GM19193 (cell line): ENCODE measurements around the gene UBE2QL1.

ENCODE experiments used
- POLR2A ChIP-seq: IDR thresholded peaks from 4 replicates; pipeline ENCODE4 v1.6.1; 2011; ENCODE audit not compliant: insufficient read depth, insufficient read length; ENCODE audit errors: extremely low read depth

UBE2QL1 gene

DNA sequence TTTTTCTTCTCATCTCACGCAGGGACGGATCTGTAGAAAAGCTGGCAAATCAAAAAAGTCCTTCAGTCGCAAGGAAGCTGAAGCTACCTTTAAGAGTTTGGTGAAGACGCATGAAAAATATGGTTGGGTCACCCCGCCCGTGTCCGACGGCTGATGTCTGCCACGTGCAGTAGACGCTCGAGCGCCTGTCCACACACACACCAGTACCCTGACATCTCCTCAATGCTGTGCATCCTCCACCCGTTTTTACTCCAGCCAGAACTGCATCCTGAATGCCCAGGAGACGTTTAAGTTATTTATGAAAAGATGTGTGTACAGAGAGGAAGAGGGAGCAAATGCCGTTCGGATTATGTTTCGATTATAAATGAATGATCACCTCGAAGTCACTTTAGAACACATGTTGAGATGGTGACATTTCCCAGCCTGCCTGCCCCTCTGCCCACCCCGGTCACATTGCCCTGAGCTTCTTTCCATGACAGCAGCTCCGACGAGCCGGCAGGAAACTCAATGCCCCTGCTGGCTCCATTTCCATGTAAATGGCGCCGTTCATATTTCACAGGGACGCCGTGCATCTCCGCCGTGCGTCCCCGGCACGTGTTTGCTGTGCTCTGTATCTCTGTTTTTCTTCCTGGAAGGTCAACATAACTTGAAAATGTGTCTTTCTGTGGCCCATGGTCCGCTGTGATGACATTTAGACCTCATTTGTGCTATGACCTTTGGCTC lies 42.7 kb downstream of the UBE2QL1 start:
- no peak for TF ChIP-seq POLR2A

GRCh38 chr5:6491919-6492290 lies 43.2 kb downstream of the UBE2QL1 start:
- no peak for TF ChIP-seq POLR2A

GRCh38 chr5:6492934-6493333 lies 44.3 kb downstream of the UBE2QL1 start:
- TF ChIP-seq POLR2A, result no peak

DNA sequence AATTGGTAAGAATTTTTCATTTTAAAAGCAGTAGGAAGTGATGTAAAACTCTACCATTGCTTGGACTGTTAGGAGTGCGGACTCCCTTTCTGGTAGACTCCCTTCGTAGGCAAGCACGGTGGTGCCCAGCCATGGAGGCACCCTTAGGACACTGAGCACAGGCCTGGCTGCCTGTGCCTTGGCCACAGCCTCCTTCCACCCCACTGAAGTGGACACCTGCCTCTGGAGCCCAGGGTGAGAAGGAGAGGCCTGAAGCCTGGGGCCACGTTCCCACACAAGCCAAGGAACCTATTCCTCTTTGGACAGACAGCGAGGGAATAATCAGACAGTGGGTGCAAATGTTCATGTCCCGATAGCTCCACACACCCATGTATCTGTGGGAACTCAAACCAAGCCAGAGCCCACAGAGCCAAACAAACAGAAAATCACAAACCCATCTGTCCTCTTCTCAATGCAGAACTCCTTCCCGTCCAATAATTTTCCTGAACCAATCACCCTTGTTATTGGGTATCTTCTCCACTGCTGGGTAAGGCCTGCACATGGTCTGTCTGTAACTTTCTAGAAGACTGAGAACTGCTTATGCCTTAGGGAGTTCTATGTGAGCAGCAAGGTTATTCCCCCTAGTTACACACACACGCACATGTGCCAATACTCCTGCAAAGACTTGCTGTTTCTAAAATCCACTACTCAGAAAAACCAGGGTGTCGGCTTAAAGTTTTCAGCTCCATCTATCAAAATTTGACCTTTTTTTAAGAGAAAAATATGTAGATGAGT lies 45.2 kb downstream of the UBE2QL1 start:
- no peak for TF ChIP-seq POLR2A

DNA sequence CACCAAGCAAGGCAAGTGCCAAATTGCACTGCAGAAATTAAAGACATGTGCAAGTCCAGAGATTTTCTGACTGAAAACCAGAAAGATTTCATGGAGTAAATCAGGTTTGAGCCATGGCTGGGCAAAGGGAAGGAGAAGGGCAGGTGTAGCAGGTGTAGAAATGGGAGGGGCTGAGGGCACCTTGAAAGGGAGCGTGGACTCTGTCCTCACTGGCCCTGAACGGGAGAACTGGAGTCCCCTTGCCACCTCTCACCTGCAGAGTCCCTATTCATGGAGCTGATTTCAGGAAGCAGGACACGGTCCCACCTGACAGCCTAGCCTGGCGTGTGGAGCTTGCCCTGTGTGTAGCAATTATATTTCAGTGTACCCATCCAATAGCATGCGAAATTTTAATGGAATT lies 46.3 kb downstream of the UBE2QL1 start:
- no peak for TF ChIP-seq POLR2A

GRCh38 chr5:6495433-6496206 lies 47.0 kb downstream of the UBE2QL1 start:
- no peak for TF ChIP-seq POLR2A

- no peak for TF ChIP-seq POLR2A
These were observed 47.5 kb downstream of the UBE2QL1 start for GRCh38 chr5:6496207-6496584.

DNA sequence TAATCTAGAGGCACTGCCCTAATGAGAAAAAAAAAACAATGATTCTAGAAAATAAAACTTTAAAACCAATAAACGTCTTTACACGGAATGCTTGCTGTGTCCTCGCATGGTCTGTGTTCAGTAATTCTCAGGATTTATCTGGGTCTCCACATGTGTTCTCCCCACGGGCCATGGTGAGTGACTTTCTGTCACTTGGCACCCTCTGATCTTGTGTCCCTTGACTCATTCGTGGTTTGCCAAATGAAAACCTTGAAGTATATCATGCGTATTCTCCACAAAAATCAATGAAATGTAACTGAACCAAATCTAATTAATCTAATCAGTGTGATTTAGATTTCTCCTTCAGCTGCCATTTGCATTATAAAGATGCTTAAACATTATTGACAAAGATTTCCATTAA lies 48.0 kb downstream of the UBE2QL1 start:
- TF ChIP-seq POLR2A, result no peak

DNA sequence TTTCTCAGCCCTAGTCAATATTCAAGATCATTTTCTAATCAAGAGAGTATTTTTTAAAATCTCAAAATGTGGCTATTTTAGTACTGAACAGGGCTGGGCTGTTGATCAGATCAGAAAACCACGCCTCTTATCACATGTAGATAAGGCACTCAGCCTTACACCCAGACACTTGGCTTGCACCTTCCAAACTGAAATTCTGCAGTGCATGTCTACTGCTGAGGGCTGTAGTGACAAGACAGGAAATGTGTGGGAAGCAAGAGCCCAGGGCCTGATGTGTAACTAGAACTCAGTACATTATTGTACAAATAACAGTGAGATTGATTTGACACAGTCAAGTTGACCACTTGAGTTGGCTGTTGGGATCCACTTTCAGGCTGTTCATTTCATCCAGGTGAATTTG lies 48.6 kb downstream of the UBE2QL1 start:
- TF ChIP-seq POLR2A, result no peak

DNA sequence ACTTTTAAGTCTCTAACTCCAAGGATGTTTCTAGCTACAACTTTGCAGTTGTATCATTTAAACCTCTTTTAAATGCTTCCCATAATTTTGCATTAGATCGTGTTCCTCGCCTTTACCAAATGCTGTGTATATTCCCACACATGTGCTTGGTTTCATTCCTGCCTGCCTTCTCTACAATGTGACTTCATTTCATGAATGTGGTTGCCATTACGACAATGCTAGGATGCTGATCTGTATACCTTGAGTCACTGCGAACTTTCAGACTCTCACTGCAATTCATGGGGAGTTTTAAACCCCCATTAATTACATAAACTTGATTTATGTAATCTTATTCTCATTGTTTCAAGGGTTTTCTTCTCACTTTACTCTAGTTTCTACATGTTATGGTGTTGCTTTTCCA lies 50.3 kb downstream of the UBE2QL1 start:
- TF ChIP-seq POLR2A, result no peak

GRCh38 chr5:6501701-6502100 lies 53.0 kb downstream of the UBE2QL1 start:
- TF ChIP-seq POLR2A, result no peak

- no peak for TF ChIP-seq POLR2A
These were observed 53.8 kb downstream of the UBE2QL1 start for GRCh38 chr5:6502421-6502820.

GRCh38 chr5:6503342-6503741 lies 54.7 kb downstream of the UBE2QL1 start:
- no peak for TF ChIP-seq POLR2A

- TF ChIP-seq POLR2A, result no peak
These were observed 56.2 kb downstream of the UBE2QL1 start for GRCh38 chr5:6504677-6505415.

GRCh38 chr5:6505416-6505755 lies 56.7 kb downstream of the UBE2QL1 start:
- no peak for TF ChIP-seq POLR2A
